CD4-positive, alpha-beta T cell (primary cell): ENCODE data around the gene RND2. TPM values are rescaled to one million over a fixed set of nuclear protein-coding genes. Genes with fewer than 3 reads are reported as not detected.

ENCODE experiments used
- ATAC-seq: fragments of 200-7000 bp; cut with Tn5 transposase; one replicate; pipeline ENCODE4 v1.10.0; 2022; ENCODE audit warnings: mild to moderate bottlenecking; ENCODE audit not compliant: poor library complexity
- CTCF ChIA-PET: fragments of 350-600 bp; sonication (Branson Sonifier 250); formaldehyde crosslinking; loops from one replicate; lab custom pipeline; 2021; ENCODE audit warnings: antibody characterized with exemption, inconsistent platforms; lab: Charles Lee
- POLR2A ChIA-PET: fragments of 350-600 bp; sonication (Branson Sonifier 250); formaldehyde crosslinking; loops from one replicate; lab custom pipeline; 2021; ENCODE audit warnings: antibody characterized with exemption, inconsistent platforms; lab: Charles Lee
- DNase-seq, 14 experiments: peaks; one replicate each; pipeline ENCODE4 v3.0.0-alpha.2; 2013 to 2020; ENCODE audit warnings: mixed read lengths in 2 of 14
- H3K27ac ChIP-seq, 2 donors: one replicate each; pipeline versions ENCODE4 v1.5.1 to v1.7.0; 2013; ENCODE audit warnings: low read length in 2 of 2, low read depth in 1 of 2, mild to moderate bottlenecking in 1 of 2
- H3K27me3 ChIP-seq, 2 experiments: 1 replicate in 1 of 2; 2 replicates in 1 of 2; pipeline versions ENCODE4 v1.6.1 to v1.7.0; 2013; ENCODE audit warnings: low read length in 2 of 2, control low read depth in 1 of 2, mild to moderate bottlenecking in 1 of 2, moderate library complexity in 1 of 2; ENCODE audit not compliant: insufficient read depth in 2 of 2, control insufficient read depth in 1 of 2
- H3K36me3 ChIP-seq: one replicate; pipeline ENCODE4 v1.6.1; 2013; ENCODE audit warnings: low read length, control low read depth; ENCODE audit not compliant: insufficient read depth
- H3K4me1 ChIP-seq: one replicate; pipeline ENCODE4 v1.6.1; 2013; ENCODE audit warnings: low read length, control low read depth; ENCODE audit not compliant: insufficient read depth
- H3K4me3 ChIP-seq: one replicate; pipeline ENCODE4 v1.5.1; 2013; ENCODE audit warnings: mild to moderate bottlenecking, low read length, moderate library complexity
- H3K9me3 ChIP-seq, 2 experiments: 1 replicate in 1 of 2; 2 replicates in 1 of 2; pipeline versions ENCODE4 v1.6.1 to v1.7.0; 2013; ENCODE audit warnings: low read length in 2 of 2, mild to moderate bottlenecking in 2 of 2, control low read depth in 1 of 2, moderate library complexity in 1 of 2; ENCODE audit not compliant: control insufficient read depth in 1 of 2, insufficient read depth in 1 of 2
- H3K27ac Mint-ChIP-seq: one replicate; pipeline ENCODE4 v1.8.0; 2020; ENCODE audit warnings: mixed read lengths
- H3K27me3 Mint-ChIP-seq: one replicate; pipeline ENCODE4 v1.8.0; 2021; ENCODE audit warnings: mixed read lengths
- H3K36me3 Mint-ChIP-seq: one replicate; pipeline ENCODE4 v1.8.0; 2021; ENCODE audit warnings: low read depth, mixed read lengths
- H3K4me1 Mint-ChIP-seq: one replicate; pipeline ENCODE4 v1.8.0; 2021; ENCODE audit warnings: low read depth, mixed read lengths
- H3K4me3 Mint-ChIP-seq: one replicate; pipeline ENCODE4 v1.8.0; 2020; ENCODE audit warnings: mild to moderate bottlenecking, mixed read lengths
- H3K9me3 Mint-ChIP-seq: one replicate; pipeline ENCODE4 v1.8.0; 2020; ENCODE audit warnings: mixed read lengths
- CTCF ChIP-seq: fragments of 200-600 bp; IDR thresholded peaks from one replicate; pipeline ENCODE4 v1.8.0; 2022; ENCODE audit warnings: antibody characterized with exemption, mild to moderate bottlenecking
- intact Hi-C, 2 experiments: fragments of 100-400 bp; cut with DNase I in 1 of 2; cut with micrococcal nuclease in 1 of 2; formaldehyde crosslinking; loops; one replicate each; pipeline versions ENCODE4 v1.15.1 to v1.9.0; 2023 to 2025; cut with DNase I, micrococcal nuclease
- total RNA-seq, 174 experiments: library from RNA in 2 of 174; stranded (reverse) in 2 of 174; gene quantifications; one replicate each; pipeline ENCODE4 v1.2.3 and lab custom pipeline; 2021 to 2026

The RND2 gene
- total RNA-seq, 2 experiments from 2014 or later, result 0.27 to 0.28 TPM

- peaks cover 37% of the 10 kb centered on the region for H3K4me1 Mint-ChIP-seq
- peaks cover 26% of the 10 kb centered on the region for H3K36me3 Mint-ChIP-seq
- ATAC-seq (peak; percentile 15), DNase-seq (peak in 3 of 14 experiments; percentile 4 to 50 (median 17))
- H3K9me3 Mint-ChIP-seq, result no peaks in the 10 kb centered on the region
- Histone ChIP-seq H3K36me3 (peaks cover 12% of the 10 kb centered on the region), H3K4me1 (peaks cover 32% of the 10 kb centered on the region), H3K4me3 (peak within 1 kb of the TSS; percentile 87), H3K9me3 (no peaks in the 10 kb centered on the region), H3K27ac (peak within 1 kb of the TSS; percentile 58 to 66), H3K27me3 (no peaks in the 10 kb centered on the region)
- H3K4me3 Mint-ChIP-seq, result peak within 1 kb of the TSS; percentile 95
- no peak for TF ChIP-seq CTCF
- ChIA-PET CTCF (interaction anchor here (1.9 to 2.5 kb wide), 2 partner anchors 18 to 27 kb away, joined by 6 to 20 read pairs; partner anchors contain the start of genes IFI35 and RPL27), POLR2A (interaction anchor here (0.7 to 6.2 kb wide), 3 partner anchors 18 to 388 kb away, joined by 4 to 33 read pairs (median 6); partner anchors contain the start of gene RPL27)
- H3K27me3 Mint-ChIP-seq, result no peaks in the 10 kb centered on the region
- intact Hi-C loops, result loop anchor here (1.0 to 5.0 kb wide), 2 partner anchors 19 to 147 kb away; partner anchors contain the start of genes RPL27 (in 2 of the 2) and PSME3 (in 1 of the 2)
- peak within 1 kb of the TSS; percentile 84 for H3K27ac Mint-ChIP-seq
These were observed 45.3 kb upstream of the RND2 start, which contains the start of gene PTGES3L for GRCh38 chr17:42979511-42980273. Gene PTGES3L, minus strand, starts transcription at chr17:42980080. Its CDS starts 27 bp downstream, at chr17:42980053.

GRCh38 chr17:42980274-42980765, 44.7 kb upstream of the RND2 start, which contains the start of gene RUNDC1:
Gene RUNDC1, plus strand, starts transcription at chr17:42980565. Its CDS starts 12 bp downstream, at chr17:42980577.
- Mint-ChIP-seq H3K27me3 (no peaks in the 10 kb centered on the region), H3K4me1 (peaks cover 41% of the 10 kb centered on the region), H3K9me3 (no peaks in the 10 kb centered on the region), H3K36me3 (peaks cover 30% of the 10 kb centered on the region), H3K27ac (peak within 1 kb of the TSS; percentile 84), H3K4me3 (peak within 1 kb of the TSS; percentile 95)
- no peaks in the 10 kb centered on the region for H3K9me3 ChIP-seq
- no peak for TF ChIP-seq CTCF
- peaks cover 16% of the 10 kb centered on the region for H3K36me3 ChIP-seq
- DNase-seq, result peak; percentile 79 to 96 (median 88)
- H3K27ac ChIP-seq, result peak within 1 kb of the TSS; percentile 58 to 66
- CTCF ChIA-PET, result interaction anchor here (0.7 to 2.5 kb wide), 7 partner anchors 16 to 161 kb away, joined by 3 to 20 read pairs (median 3); partner anchors contain the start of genes AARSD1, BECN1, IFI35 and RPL27
- intact Hi-C loops, result loop anchor here (1.0 to 5.0 kb wide), 2 partner anchors 18 to 148 kb away; partner anchors contain the start of genes RPL27 (in 2 of the 2) and PSME3 (in 1 of the 2)
- peaks cover 32% of the 10 kb centered on the region for H3K4me1 ChIP-seq
- H3K4me3 ChIP-seq, result peak within 1 kb of the TSS; percentile 87
- peak; percentile 86 for ATAC-seq
- no peaks in the 10 kb centered on the region for H3K27me3 ChIP-seq
- POLR2A ChIA-PET, result interaction anchor here (0.6 to 6.2 kb wide), 4 partner anchors 18 to 409 kb away, joined by 3 to 33 read pairs (median 5); partner anchors contain the start of gene RPL27
